Endothelial cell of umbilical vein (primary cell): Measurements from ENCODE around the gene CCNL2. TPM values are rescaled to one million over a fixed set of nuclear protein-coding genes. Genes with fewer than 3 reads are reported as not detected.

Experiments used
- BruUV-seq: library from RNA; stranded (reverse); fragments of 400-500 nt; replicated peaks from 2 replicates; lab custom pipeline; 2021; lab: Mats Ljungman, UMichigan
- CTCF ChIA-PET: fragments of 300-600, 350-600 bp; sonication (Branson Sonifier 250); formaldehyde crosslinking; loops from one replicate; lab custom pipeline; 2021; ENCODE audit warnings: antibody characterized with exemption, inconsistent platforms; lab: Charles Lee
- POLR2A ChIA-PET: fragments of 300-600, 350-600 bp; sonication (Branson Sonifier 250); formaldehyde crosslinking; loops from one replicate; lab custom pipeline; 2021; ENCODE audit warnings: antibody characterized with exemption, inconsistent platforms; lab: Charles Lee
- DNase-seq: peaks from one replicate; pipeline ENCODE4 v3.0.0-alpha.2; 2011; ENCODE audit warnings: low read depth, low spot score
- FAIRE-seq: peaks from 2 replicates; lab custom pipeline; 2011; peaks lifted over from hg19 to GRCh38; lab: Jason Lieb, UNC
- H2AFZ ChIP-seq: 2 replicates; pipeline ENCODE4 v1.6.0; 2012; ENCODE audit warnings: low read depth, low read length, control low read depth, inconsistent platforms
- H3K27ac ChIP-seq: 2 replicates; pipeline ENCODE4 v1.5.1; 2011; ENCODE audit warnings: low read depth, mild to moderate bottlenecking, control low read depth, low read length, moderate library complexity; ENCODE audit not compliant: insufficient read depth
- H3K27me3 ChIP-seq, 2 experiments: 2 replicates each; pipeline versions ENCODE4 v1.6.0 to v1.6.1; 2011; ENCODE audit warnings: low read length in 2 of 2, mixed read lengths in 1 of 2; ENCODE audit not compliant: control insufficient read depth in 2 of 2, insufficient read depth in 2 of 2
- H3K36me3 ChIP-seq, 2 experiments: 2 replicates in 1 of 2; 3 replicates in 1 of 2; pipeline ENCODE4 v1.5.1; 2011; ENCODE audit warnings: low read length in 2 of 2, mild to moderate bottlenecking in 1 of 2, moderate library complexity in 1 of 2; ENCODE audit not compliant: control insufficient read depth in 2 of 2, insufficient read depth in 2 of 2; ENCODE audit errors: extremely low read depth in 1 of 2
- H3K4me1 ChIP-seq: 3 replicates; pipeline ENCODE4 v1.5.1; 2011; ENCODE audit warnings: mild to moderate bottlenecking, low read length; ENCODE audit not compliant: control insufficient read depth, insufficient read depth; ENCODE audit errors: extremely low read depth
- H3K4me2 ChIP-seq: 2 replicates; pipeline ENCODE4 v1.6.1; 2011; ENCODE audit warnings: low read length, control low read depth, mixed read lengths; ENCODE audit not compliant: insufficient read depth
- H3K4me3 ChIP-seq, 3 experiments: fragments of 200-600 bp in 1 of 3; sonication (generic), shearing (Covaris generic) in 1 of 3; replicated peaks in 1 of 3; 2 replicates each; pipeline ENCODE4 v1.5.1; 2011 to 2016; ENCODE audit warnings: control low read depth in 3 of 3, low read length in 3 of 3, mild to moderate bottlenecking in 2 of 3, inconsistent platforms in 1 of 3, low read depth in 1 of 3, moderate library complexity in 1 of 3; ENCODE audit not compliant: insufficient read depth in 1 of 3
- H3K79me2 ChIP-seq: 2 replicates; pipeline ENCODE4 v1.6.0; 2012; ENCODE audit warnings: low read length, inconsistent platforms; ENCODE audit not compliant: control insufficient read depth, insufficient read depth
- H3K9ac ChIP-seq: replicated peaks from 2 replicates; pipeline ENCODE3; 2011; ENCODE audit warnings: low read length, control low read depth; ENCODE audit not compliant: insufficient read depth; ENCODE audit errors: extremely low read depth
- H3K9me1 ChIP-seq: replicated peaks from 3 replicates; pipeline ENCODE4 v1.6.0; 2011; ENCODE audit warnings: mild to moderate bottlenecking, low read length; ENCODE audit not compliant: control insufficient read depth, insufficient read depth; ENCODE audit errors: extremely low read depth
- H3K9me3 ChIP-seq: replicated peaks from 2 replicates; pipeline ENCODE4 v1.5.1; 2012; ENCODE audit warnings: low read length, inconsistent platforms; ENCODE audit not compliant: control insufficient read depth, insufficient read depth
- H4K20me1 ChIP-seq: replicated peaks from 2 replicates; pipeline ENCODE3; 2011; ENCODE audit warnings: mild to moderate bottlenecking, low read length; ENCODE audit not compliant: control insufficient read depth, insufficient read depth; ENCODE audit errors: extremely low read depth
- EZH2 ChIP-seq: IDR thresholded peaks from 2 replicates; pipeline ENCODE4 v1.6.1; 2012; ENCODE audit warnings: borderline replicate concordance, low read depth, mild to moderate bottlenecking, moderate library complexity, low read length, inconsistent platforms; ENCODE audit not compliant: severe bottlenecking
- FOS ChIP-seq: IDR thresholded peaks from 2 replicates; pipeline ENCODE4 v1.6.1; 2011; ENCODE audit warnings: mild to moderate bottlenecking, low read length, moderate library complexity, borderline replicate concordance; ENCODE audit not compliant: insufficient read depth
- GATA2 ChIP-seq: IDR thresholded peaks from 2 replicates; pipeline ENCODE4 v1.7.0; 2011; ENCODE audit warnings: low read depth, mild to moderate bottlenecking, moderate library complexity, mixed read lengths, low read length; ENCODE audit not compliant: insufficient read length, insufficient read depth
- JUN ChIP-seq: IDR thresholded peaks from 2 replicates; pipeline ENCODE4 v1.6.1; 2011; ENCODE audit warnings: borderline replicate concordance, low read depth; ENCODE audit not compliant: insufficient read length, insufficient read depth
- MAX ChIP-seq: IDR thresholded peaks from 2 replicates; pipeline ENCODE4 v1.6.1; 2011; ENCODE audit not compliant: insufficient read depth, insufficient read length
- MYC ChIP-seq: IDR thresholded peaks from one replicate; pipeline ENCODE4 v1.6.1; 2011; ENCODE audit warnings: mild to moderate bottlenecking, low read depth, low read length
- POLR2A ChIP-seq: IDR thresholded peaks from 2 replicates; pipeline ENCODE4 v1.6.1; 2012; ENCODE audit warnings: low read depth, mild to moderate bottlenecking, control low read depth, low read length
- POLR2AphosphoS5 ChIP-seq: IDR thresholded peaks from 2 replicates; pipeline ENCODE4 v1.6.1; 2012; ENCODE audit warnings: low read depth, mild to moderate bottlenecking, control low read depth, low read length, moderate library complexity; ENCODE audit not compliant: insufficient read depth
- dilution Hi-C: fragments of 300-500 bp; cut with MboI; formaldehyde crosslinking; loops from one replicate; pipeline ENCODE4 v1.15.0; 2019; ENCODE audit warnings: low sequenced_read_pairs; ENCODE audit not compliant: extremely low pct_ligation_motif_present
- intact Hi-C: fragments of 100-400 bp; cut with micrococcal nuclease; formaldehyde crosslinking; loops from one replicate; pipeline ENCODE4 v1.10.0; 2022
- polyA plus RNA-seq, 4 experiments: library from polyadenylated mRNA; depleted of rRNA in 3 of 4; stranded (reverse) in 3 of 4; unstranded in 1 of 4; fragments of >200 nt; gene quantifications; 2 replicates each; pipeline versions ENCODE4 v1.2.1 to v1.2.3, GENCODE V29; 2011 to 2012; ENCODE audit warnings: missing spikeins in 1 of 4
- total RNA-seq: library from RNA; stranded (reverse); gene quantifications from 2 replicates; pipeline ENCODE4 v1.2.3, GENCODE V29; 2021
- TF ChIP-seq, protein P1 (sequence below), 2 donors: IDR thresholded peaks; 1 replicate in 1 of 2; 2 replicates in 1 of 2; pipeline ENCODE4 v1.5.1; 2011; ENCODE audit warnings: low read length in 2 of 2, mild to moderate bottlenecking in 2 of 2, moderate library complexity in 2 of 2, control low read depth in 1 of 2, inconsistent platforms in 1 of 2, low read depth in 1 of 2; ENCODE audit not compliant: insufficient read depth in 1 of 2; ENCODE audit errors: extremely low read depth in 1 of 2

The CCNL2 gene
- total and polyA plus RNA-seq, 2 donors (not counting 3 experiments of a cell fraction or from before 2014, with no cell fraction given): 188 to 209 TPM

DNA sequence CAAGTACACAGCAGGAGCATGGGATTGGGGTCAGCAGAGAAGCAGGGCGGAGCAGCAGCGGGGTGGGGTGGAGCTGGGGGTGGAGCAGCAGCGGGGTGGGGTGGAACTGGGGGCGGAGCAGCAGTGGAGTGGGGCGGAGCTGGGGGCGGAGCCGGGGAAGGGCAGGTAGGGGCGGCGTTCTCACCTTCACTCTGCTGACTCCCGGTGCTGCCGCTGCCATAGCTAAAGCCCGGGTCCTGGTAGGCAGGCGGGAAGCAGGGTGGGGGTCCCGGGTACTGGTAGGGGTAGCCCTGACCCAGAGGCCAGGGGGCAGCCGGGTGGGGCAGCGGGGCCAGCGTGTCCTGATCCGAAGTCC lies 61.4 kb downstream of the CCNL2 start:
- H3K27ac ChIP-seq: no peak overlapping the region
- H3K79me2 ChIP-seq: no peaks in the 10 kb centered on the region
- H2AFZ ChIP-seq: no peak overlapping the region
- no peak for DNase-seq
- no peaks in the 10 kb centered on the region for H3K4me1 ChIP-seq
- dilution Hi-C loops (no loop called here), intact Hi-C loops (no loop called here)
- H3K9me1 ChIP-seq: no peaks in the 10 kb centered on the region
- H3K4me2 ChIP-seq: no peak overlapping the region
- CTCF ChIA-PET: no interaction called here
- no peak for FAIRE-seq
- H3K9ac ChIP-seq: no peak overlapping the region
- no peak overlapping the region for H3K4me3 ChIP-seq
- no TSS peak for BruUV-seq
- no peaks in the 10 kb centered on the region for H3K27me3 ChIP-seq
- POLR2A ChIA-PET: no interaction called here
- H4K20me1 ChIP-seq: no peaks in the 10 kb centered on the region
- H3K36me3 ChIP-seq: peaks cover 0 to 17% of the 10 kb centered on the region in 2 experiments
- H3K9me3 ChIP-seq: no peaks in the 10 kb centered on the region
- TF ChIP-seq POLR2AphosphoS5: no peak
- TF ChIP-seq GATA2: no peak
- TF ChIP-seq JUN: no peak
- TF ChIP-seq EZH2: no peak
- no peak for TF ChIP-seq MYC
- TF ChIP-seq MAX: no peak
- TF ChIP-seq, protein P1, sequence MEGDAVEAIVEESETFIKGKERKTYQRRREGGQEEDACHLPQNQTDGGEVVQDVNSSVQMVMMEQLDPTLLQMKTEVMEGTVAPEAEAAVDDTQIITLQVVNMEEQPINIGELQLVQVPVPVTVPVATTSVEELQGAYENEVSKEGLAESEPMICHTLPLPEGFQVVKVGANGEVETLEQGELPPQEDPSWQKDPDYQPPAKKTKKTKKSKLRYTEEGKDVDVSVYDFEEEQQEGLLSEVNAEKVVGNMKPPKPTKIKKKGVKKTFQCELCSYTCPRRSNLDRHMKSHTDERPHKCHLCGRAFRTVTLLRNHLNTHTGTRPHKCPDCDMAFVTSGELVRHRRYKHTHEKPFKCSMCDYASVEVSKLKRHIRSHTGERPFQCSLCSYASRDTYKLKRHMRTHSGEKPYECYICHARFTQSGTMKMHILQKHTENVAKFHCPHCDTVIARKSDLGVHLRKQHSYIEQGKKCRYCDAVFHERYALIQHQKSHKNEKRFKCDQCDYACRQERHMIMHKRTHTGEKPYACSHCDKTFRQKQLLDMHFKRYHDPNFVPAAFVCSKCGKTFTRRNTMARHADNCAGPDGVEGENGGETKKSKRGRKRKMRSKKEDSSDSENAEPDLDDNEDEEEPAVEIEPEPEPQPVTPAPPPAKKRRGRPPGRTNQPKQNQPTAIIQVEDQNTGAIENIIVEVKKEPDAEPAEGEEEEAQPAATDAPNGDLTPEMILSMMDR (IDR thresholded peaks at IDR 0.05; ENCODE audit: extremely low read depth in 1 of 2, insufficient read depth in 1 of 2, low read depth in 1 of 2, low read length in 2 of 2): no peak
- TF ChIP-seq POLR2A: no peak
- TF ChIP-seq FOS: no peak
